ENCODE data around the gene NRAP. TPM values are rescaled to one million over a fixed set of nuclear protein-coding genes. Genes with fewer than 3 reads are reported as not detected.

The NRAP gene
- total RNA-seq, 2 donors from 2014 or later: not detected

DNA sequence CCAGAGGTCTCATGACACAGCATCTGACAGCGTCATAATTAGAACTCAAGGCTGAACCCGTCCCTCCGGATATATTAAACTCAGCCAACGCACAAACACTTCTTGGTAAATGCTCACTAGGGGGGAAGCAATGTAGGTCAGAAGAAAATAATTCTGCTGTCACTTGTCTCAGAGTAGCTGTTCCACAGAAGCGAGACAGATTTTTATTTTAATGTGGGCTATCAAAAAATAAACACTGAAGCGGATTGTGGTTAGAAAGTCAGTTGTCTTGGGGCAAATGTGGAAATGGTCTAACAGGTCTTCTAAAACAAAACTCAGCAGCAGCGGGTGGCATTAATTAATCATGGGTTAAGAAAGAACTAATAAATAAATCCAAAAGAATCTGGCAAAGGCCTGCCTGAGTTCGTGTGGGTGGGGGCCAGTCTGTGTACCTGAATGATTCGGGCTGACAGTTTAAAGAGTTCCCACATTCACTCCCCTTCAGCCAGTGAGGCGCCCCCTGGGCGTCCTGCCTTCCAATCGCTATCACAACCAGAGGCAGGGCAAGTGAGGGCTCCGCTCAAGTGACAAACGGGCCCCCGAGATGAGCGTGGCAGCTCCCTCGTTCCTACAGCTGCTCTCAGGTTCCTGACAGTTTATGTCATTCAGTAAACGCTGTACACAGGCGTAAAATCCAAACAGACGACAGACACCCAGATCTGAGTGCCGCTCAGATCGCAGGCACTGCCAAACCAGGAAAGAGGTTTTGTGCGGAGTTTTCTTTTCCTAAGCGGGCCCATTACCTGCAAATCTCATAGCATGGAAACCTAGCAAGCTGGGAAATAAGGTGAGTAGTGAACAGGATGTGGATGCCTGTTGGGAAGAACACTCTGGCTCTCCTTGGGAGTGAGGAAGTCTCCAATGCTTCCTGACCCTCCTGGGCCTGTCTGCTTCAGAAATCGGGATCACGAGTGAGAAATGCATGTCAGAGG lies 52.9 kb downstream of the NRAP start:
- H3K9me3 ChIP-seq: no peaks in the 10 kb centered on the region
- H3K36me3 ChIP-seq: no peaks in the 10 kb centered on the region
- TF ChIP-seq, protein P1, sequence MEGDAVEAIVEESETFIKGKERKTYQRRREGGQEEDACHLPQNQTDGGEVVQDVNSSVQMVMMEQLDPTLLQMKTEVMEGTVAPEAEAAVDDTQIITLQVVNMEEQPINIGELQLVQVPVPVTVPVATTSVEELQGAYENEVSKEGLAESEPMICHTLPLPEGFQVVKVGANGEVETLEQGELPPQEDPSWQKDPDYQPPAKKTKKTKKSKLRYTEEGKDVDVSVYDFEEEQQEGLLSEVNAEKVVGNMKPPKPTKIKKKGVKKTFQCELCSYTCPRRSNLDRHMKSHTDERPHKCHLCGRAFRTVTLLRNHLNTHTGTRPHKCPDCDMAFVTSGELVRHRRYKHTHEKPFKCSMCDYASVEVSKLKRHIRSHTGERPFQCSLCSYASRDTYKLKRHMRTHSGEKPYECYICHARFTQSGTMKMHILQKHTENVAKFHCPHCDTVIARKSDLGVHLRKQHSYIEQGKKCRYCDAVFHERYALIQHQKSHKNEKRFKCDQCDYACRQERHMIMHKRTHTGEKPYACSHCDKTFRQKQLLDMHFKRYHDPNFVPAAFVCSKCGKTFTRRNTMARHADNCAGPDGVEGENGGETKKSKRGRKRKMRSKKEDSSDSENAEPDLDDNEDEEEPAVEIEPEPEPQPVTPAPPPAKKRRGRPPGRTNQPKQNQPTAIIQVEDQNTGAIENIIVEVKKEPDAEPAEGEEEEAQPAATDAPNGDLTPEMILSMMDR (IDR thresholded peaks at IDR 0.05): no peak
- no peak overlapping the region for H3K4me3 ChIP-seq
- H3K4me1 ChIP-seq (ENCODE audit: control insufficient read depth in 1 of 2, low read depth in 2 of 2): no peaks in the 10 kb centered on the region
- ATAC-seq (ENCODE audit: insufficient number of reproducible peaks, low FRiP score, low read depth): no peak
- H3K27me3 ChIP-seq (replicated peaks; ENCODE audit: insufficient read depth): no peaks in the 10 kb centered on the region
- no peak for DNase-seq (ENCODE audit: low spot score)
- no peak overlapping the region for H3K27ac ChIP-seq

DNA sequence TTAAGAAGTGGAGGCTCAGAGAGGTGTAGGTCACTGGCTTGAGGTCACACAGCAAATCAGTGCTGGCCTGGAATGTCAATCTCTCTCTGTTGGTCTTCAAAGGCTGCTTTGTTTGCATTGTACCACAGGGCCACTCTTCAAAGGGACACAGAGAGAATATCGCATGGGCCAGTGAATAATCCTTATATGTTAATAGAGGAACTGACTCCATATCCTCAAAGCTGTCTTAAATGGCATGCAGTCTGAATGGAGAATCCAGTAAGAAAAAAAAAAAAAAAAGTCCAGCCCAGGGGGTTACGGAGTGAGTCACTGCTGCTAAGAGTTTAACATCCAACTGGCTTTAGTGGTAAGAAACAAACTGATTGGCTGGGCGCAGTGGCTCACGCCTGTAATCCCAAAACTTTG lies 54.1 kb downstream of the NRAP start:
- no peak overlapping the region for H3K4me3 ChIP-seq
- H3K4me1 ChIP-seq (ENCODE audit: control insufficient read depth in 1 of 2, low read depth in 2 of 2): no peaks in the 10 kb centered on the region
- H3K27ac ChIP-seq: no peak overlapping the region
- DNase-seq (ENCODE audit: low spot score) (no peak), ATAC-seq (ENCODE audit: insufficient number of reproducible peaks, low FRiP score, low read depth) (no peak)
- no peaks in the 10 kb centered on the region for H3K9me3 ChIP-seq
- TF ChIP-seq, protein P1 (IDR thresholded peaks at IDR 0.05): no peak
- no peaks in the 10 kb centered on the region for H3K27me3 ChIP-seq (replicated peaks; ENCODE audit: insufficient read depth)
- no peaks in the 10 kb centered on the region for H3K36me3 ChIP-seq

DNA sequence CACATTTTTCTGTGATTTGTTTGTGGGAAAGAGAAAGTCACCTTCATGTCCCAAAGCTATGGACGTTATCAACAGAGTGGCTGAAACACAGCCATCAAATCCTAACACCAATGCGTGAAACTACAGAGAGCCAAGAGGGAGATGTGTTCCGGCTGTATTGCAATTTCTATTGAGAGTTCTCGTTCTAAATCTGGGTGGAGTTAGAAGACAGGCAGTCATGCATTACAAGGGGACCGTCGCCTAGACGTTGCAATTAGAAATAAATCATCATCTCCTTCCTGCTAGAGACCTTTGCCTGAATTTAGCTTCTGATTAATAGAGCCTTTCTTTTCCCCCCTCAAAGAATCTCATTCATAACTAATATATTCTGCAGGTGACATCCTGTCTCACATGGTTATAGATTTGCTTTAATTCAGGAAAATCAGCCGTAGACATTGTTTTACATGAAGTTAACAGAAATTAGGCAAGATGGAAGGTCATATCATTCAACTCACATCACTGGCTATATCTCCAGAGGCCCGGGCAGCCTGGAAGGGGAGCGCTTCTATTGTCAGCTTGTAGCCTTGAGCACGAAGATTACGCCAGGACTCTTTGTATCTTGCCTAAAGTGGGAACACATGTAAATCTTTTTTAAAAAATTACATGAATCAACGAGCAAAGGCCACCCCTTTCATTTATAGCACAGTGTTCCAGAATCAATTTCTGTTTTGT lies 58.4 kb downstream of the NRAP start:
- ATAC-seq (ENCODE audit: insufficient number of reproducible peaks, low FRiP score, low read depth) (no peak), DNase-seq (ENCODE audit: low spot score) (no peak)
- no peaks in the 10 kb centered on the region for H3K4me1 ChIP-seq (ENCODE audit: control insufficient read depth in 1 of 2, low read depth in 2 of 2)
- no peaks in the 10 kb centered on the region for H3K27me3 ChIP-seq (replicated peaks; ENCODE audit: insufficient read depth)
- H3K4me3 ChIP-seq: no peak overlapping the region
- TF ChIP-seq, protein P1 (IDR thresholded peaks at IDR 0.05): no peak
- H3K36me3 ChIP-seq: no peaks in the 10 kb centered on the region
- H3K27ac ChIP-seq: no peak overlapping the region
- no peaks in the 10 kb centered on the region for H3K9me3 ChIP-seq

DNA sequence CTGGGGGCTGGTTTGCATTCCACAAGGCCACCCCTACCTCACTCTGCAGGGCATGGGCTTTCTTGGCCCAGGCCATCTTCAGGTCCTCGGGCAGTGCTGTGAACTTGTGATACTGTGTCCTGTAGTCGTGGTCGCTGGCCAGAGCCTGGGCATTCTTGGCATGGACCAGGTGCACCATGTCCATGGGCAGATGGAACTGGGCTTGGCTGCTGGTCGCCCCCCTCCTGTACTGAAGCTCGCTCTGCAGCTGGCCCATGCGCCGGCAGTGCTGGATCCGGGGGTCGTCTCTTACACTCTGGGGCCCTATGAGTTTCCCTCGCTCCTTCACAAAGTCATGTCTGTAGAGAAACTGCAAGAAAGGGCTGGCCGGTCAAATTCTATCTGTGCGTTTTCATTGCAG lies 59.3 kb downstream of the NRAP start:
- Histone ChIP-seq H3K9me3 (no peaks in the 10 kb centered on the region), H3K27me3 (replicated peaks; ENCODE audit: insufficient read depth) (no peaks in the 10 kb centered on the region), H3K27ac (no peak overlapping the region), H3K36me3 (no peaks in the 10 kb centered on the region), H3K4me3 (no peak overlapping the region), H3K4me1 (ENCODE audit: control insufficient read depth in 1 of 2, low read depth in 2 of 2) (no peaks in the 10 kb centered on the region)
- TF ChIP-seq, protein P1 (IDR thresholded peaks at IDR 0.05): no peak
- ATAC-seq (ENCODE audit: insufficient number of reproducible peaks, low FRiP score, low read depth) (no peak), DNase-seq (ENCODE audit: low spot score) (no peak)

DNA sequence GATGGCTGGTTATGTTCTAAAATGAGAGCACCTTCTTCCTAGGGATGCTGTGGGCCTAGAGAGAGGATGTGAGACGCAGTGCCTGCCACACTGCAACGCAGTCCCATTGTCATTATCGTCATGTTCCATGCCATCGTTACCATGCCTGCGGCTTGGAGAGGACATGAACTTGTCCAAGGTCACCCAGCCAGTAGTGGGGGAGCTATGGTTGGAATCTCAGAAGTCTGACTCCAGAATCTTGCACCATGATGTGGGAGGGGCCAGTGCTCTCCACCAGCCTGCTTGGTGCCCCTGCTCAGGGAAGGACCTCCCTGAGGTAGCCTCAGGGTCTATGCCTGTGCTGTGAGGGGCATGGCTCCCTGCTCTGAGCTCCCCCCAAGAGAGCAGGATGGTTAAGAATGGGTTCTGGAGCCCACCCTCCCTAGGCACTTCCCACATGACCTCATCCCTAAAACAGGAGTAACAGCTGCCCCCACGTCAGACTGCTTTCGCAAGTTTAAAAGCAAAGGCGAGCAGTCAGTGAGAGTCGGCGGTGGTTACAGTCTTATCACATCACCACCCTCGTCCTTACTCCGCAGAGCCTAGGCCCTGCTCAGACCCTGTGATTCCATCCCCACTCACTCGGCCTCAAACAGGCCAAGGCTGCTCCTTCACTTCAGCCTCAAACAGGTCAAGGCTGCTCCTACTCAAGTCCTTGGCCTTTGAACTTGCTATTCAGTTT lies 60.6 kb downstream of the NRAP start:
- DNase-seq (ENCODE audit: low spot score) (no peak), ATAC-seq (ENCODE audit: insufficient number of reproducible peaks, low FRiP score, low read depth) (no peak)
- no peak overlapping the region for H3K4me3 ChIP-seq
- H3K4me1 ChIP-seq (ENCODE audit: control insufficient read depth in 1 of 2, low read depth in 2 of 2): no peaks in the 10 kb centered on the region
- no peaks in the 10 kb centered on the region for H3K27me3 ChIP-seq (replicated peaks; ENCODE audit: insufficient read depth)
- TF ChIP-seq, protein P1 (IDR thresholded peaks at IDR 0.05): no peak
- no peaks in the 10 kb centered on the region for H3K9me3 ChIP-seq
- no peaks in the 10 kb centered on the region for H3K36me3 ChIP-seq
- H3K27ac ChIP-seq: no peak overlapping the region

Measured in thoracic aorta (tissue), 2 donors.